ENCODE measurements around the gene PDE7B. TPM values are rescaled to one million over a fixed set of nuclear protein-coding genes. Genes with fewer than 3 reads are reported as not detected.

PDE7B gene
- total and polyA plus RNA-seq, 2 donors from 2014 or later, result 4.6 to 15.4 TPM

DNA sequence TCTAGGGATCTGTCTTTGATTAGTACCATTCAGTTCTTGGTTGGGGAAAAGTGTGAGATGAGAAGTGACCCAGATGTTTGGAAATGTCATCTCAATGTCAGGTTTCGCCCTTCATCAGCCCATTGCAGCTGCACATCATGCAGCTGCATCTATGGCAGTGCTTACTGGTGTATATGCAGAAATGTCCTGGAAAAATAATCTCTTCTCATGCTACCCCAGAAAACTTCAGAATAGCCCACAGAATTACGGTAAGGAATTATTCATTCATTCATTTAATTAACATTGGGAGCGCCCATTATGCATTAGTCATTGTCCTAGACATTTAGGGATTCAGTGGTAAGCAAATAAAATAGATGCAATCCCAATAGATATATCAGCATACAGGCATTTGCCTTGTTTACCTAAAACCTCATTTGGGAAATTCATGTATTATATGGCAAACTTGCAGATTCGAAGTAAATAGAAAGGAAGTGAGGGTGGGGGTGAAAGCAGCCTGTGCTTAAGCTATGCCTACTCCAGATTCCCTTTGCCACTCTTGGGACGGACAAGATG is 89.2 kb downstream of the PDE7B start:
- Histone ChIP-seq H3K36me3 (ENCODE audit: control insufficient read depth in 2 of 3, insufficient read depth in 3 of 3, low read length in 3 of 3) (no peaks in the 10 kb centered on the region), H3K27ac (ENCODE audit: low read depth in 2 of 2, low read length in 2 of 2) (no peak overlapping the region), H3K9ac (ENCODE audit: low read length in 3 of 3) (no peak overlapping the region), H3K27me3 (ENCODE audit: control insufficient read depth, insufficient read depth, low read length) (no peaks in the 10 kb centered on the region), H3K9me3 (ENCODE audit: control insufficient read depth in 2 of 3, insufficient read depth in 1 of 3, low read length in 3 of 3) (no peaks in the 10 kb centered on the region), H3K4me1 (ENCODE audit: control insufficient read depth in 2 of 3, insufficient read depth in 2 of 3, low read depth in 1 of 3, low read length in 3 of 3) (peaks cover 0 to 2% (median 0%) of the 10 kb centered on the region in 3 donors), H3K4me3 (ENCODE audit: low read length in 3 of 3) (no peak overlapping the region)
- TF ChIP-seq CTCF (IDR thresholded peaks at IDR 0.05; ENCODE audit: borderline replicate concordance, extremely low read depth, insufficient read depth), result no peak
- no peak for FAIRE-seq
- intact Hi-C loops (cut with DNase I), result no loop called here
- DNase-seq, result no peak

DNA sequence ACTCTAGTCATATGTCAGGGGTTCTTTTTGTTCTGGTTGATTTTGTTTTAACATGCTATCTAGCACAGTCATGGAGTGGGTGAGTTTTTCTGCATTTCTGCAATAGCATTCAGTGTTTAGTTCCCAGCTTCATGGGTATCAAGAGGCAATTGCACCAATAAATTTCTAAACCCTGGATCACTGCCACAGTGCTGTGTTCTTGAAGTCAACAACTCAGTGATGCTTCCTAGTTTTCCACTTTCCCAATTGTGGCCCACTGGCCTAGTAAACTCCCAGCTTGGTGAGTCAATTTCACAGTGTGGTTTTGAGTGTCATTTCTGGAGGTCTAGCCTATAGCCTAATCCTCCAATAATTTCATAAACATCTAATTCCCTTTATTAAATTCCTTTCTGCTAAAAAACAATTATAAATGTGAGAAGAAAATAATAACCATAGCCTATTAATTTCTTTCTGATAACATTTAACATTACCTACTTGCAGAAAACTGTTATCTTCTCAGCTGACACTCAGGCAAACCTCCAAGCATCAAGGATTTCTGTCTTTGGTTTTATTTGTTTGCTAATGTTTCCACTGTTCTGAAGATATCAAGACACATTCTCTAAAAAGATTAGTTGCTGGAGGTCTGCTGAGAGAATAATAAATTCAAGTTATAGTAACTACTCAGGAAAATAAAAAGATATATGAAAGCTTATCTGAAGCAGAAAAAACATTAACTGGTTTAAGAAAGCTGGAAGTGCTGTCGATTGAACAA is 89.9 kb downstream of the PDE7B start:
- Histone ChIP-seq H3K27me3 (ENCODE audit: control insufficient read depth, insufficient read depth, low read length) (no peaks in the 10 kb centered on the region), H3K36me3 (ENCODE audit: control insufficient read depth in 2 of 3, insufficient read depth in 3 of 3, low read length in 3 of 3) (no peaks in the 10 kb centered on the region), H3K27ac (ENCODE audit: low read depth in 2 of 2, low read length in 2 of 2) (no peak overlapping the region), H3K9ac (ENCODE audit: low read length in 3 of 3) (no peak overlapping the region), H3K9me3 (ENCODE audit: control insufficient read depth in 2 of 3, insufficient read depth in 1 of 3, low read length in 3 of 3) (no peaks in the 10 kb centered on the region), H3K4me3 (ENCODE audit: low read length in 3 of 3) (no peak overlapping the region), H3K4me1 (ENCODE audit: control insufficient read depth in 2 of 3, insufficient read depth in 2 of 3, low read depth in 1 of 3, low read length in 3 of 3) (peaks cover 0 to 2% (median 0%) of the 10 kb centered on the region in 3 donors)
- TF ChIP-seq CTCF (IDR thresholded peaks at IDR 0.05; ENCODE audit: borderline replicate concordance, extremely low read depth, insufficient read depth), result no peak
- DNase-seq (no peak), FAIRE-seq (no peak)
- intact Hi-C loops (cut with DNase I), result no loop called here

GRCh38 chr6:135944120-135944519 is 92.6 kb downstream of the PDE7B start:
- Histone ChIP-seq H3K36me3 (ENCODE audit: control insufficient read depth in 2 of 3, insufficient read depth in 3 of 3, low read length in 3 of 3) (no peaks in the 10 kb centered on the region), H3K4me3 (ENCODE audit: low read length in 3 of 3) (no peak overlapping the region), H3K27ac (ENCODE audit: low read depth in 2 of 2, low read length in 2 of 2) (no peak overlapping the region), H3K9me3 (ENCODE audit: control insufficient read depth in 2 of 3, insufficient read depth in 1 of 3, low read length in 3 of 3) (no peaks in the 10 kb centered on the region), H3K9ac (ENCODE audit: low read length in 3 of 3) (no peak overlapping the region), H3K4me1 (ENCODE audit: control insufficient read depth in 2 of 3, insufficient read depth in 2 of 3, low read depth in 1 of 3, low read length in 3 of 3) (no peaks in the 10 kb centered on the region), H3K27me3 (ENCODE audit: control insufficient read depth, insufficient read depth, low read length) (no peaks in the 10 kb centered on the region)
- intact Hi-C loops (cut with DNase I), result no loop called here
- no peak for TF ChIP-seq CTCF (IDR thresholded peaks at IDR 0.05; ENCODE audit: borderline replicate concordance, extremely low read depth, insufficient read depth)
- FAIRE-seq, result no peak
- DNase-seq, result no peak

All from kidney (tissue), 14 donors.